PFSK-1 (cell line): Measurements from ENCODE around the gene TMEM207.

ENCODE experiments used
- FOXP2 ChIP-seq: optimal IDR thresholded peaks from 2 replicates; pipeline ENCODE3; 2011; ENCODE audit warnings: borderline replicate concordance, control low read depth, inconsistent platforms; ENCODE audit not compliant: insufficient read depth; ENCODE audit errors: extremely low read length, extremely low read depth
- POLR2AphosphoS5 ChIP-seq: IDR thresholded peaks from 2 replicates; pipeline ENCODE4 v1.6.1; 2012; ENCODE audit warnings: low read depth, mild to moderate bottlenecking, control low read depth, low read length, moderate library complexity
- REST ChIP-seq, 2 experiments: IDR thresholded peaks; 2 replicates each; pipeline versions ENCODE4 v1.6.1 to v1.8.0; 2011 to 2012; ENCODE audit warnings: low read depth in 2 of 2, low read length in 2 of 2, control low read depth in 1 of 2, inconsistent platforms in 1 of 2, mild to moderate bottlenecking in 1 of 2, moderate library complexity in 1 of 2; ENCODE audit not compliant: insufficient read depth in 1 of 2
- SIN3A ChIP-seq: IDR thresholded peaks from 2 replicates; pipeline ENCODE4 v1.6.1; 2012; ENCODE audit warnings: mild to moderate bottlenecking, low read length, moderate library complexity, borderline replicate concordance; ENCODE audit not compliant: insufficient read depth
- TAF1 ChIP-seq: IDR thresholded peaks from 2 replicates; pipeline ENCODE4 v1.6.1; 2012; ENCODE audit warnings: low read length, control low read depth, borderline replicate concordance; ENCODE audit not compliant: insufficient read depth

TMEM207 gene

DNA sequence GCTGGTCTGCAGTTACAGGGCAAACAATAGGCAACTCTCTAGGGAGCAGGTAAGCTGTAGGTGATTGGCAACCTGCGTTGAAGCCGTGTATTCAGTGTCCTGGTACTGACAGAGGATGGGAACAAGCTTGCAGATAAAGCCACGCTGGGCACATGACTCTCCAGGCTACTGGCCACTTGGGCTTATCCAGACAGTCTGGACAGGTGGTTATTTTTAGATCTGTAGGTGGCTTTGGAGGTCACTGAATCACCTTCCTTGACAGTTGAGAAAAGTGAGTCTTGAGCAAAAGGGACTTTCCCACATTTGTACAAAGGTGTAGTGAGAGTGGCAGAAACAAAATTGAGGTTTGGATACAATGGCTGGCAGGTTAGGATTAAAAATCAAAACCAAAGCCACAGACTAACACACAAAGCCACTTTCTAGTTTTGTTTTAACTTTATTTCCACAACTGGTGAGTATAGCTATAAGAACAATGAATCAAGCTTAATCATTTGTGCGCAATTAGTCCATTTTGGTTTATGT is 41.9 kb upstream of the TMEM207 start:
- TF ChIP-seq POLR2AphosphoS5 (no peak), SIN3A (no peak), FOXP2 (no peak), REST (IDR thresholded peaks at IDR 0.05; ENCODE audit: insufficient read depth in 1 of 2, low read depth in 2 of 2, low read length in 2 of 2) (no peak), TAF1 (no peak)

DNA sequence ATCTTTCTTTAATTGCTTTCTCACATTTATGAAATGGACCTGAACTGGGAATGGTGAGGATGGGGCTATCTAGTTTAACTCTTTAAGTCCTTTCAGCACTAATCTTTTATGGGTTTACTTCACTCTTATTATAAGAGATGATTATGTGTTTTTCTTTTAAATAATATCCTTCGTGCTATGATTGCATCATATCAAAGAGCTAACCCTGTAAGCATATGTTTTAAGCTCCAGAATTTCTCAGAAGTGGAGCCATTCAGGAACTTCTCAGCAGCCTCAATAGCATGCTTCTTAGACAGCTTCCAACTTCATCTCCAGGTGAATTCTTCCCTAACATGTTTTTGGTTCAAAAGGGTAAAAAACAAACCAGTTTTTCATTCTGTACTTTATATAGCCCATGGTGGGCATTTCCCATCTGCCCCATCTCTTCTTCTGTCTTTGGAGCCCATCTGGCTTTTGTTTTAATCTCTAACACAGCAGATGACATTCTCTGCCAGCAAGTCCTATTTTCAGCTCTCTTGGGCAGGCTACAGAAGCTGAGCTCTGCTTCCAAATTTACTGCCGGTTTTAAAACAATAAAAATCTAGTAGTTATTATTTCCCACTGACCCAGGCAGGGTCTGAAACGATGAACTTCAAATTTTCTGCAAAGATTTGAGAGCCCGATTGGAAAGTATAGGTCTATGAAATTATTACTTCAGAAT is 37.4 kb upstream of the TMEM207 start:
- TF ChIP-seq POLR2AphosphoS5 (no peak), SIN3A (no peak), FOXP2 (no peak), TAF1 (no peak), REST (IDR thresholded peaks at IDR 0.05; ENCODE audit: insufficient read depth in 1 of 2, low read depth in 2 of 2, low read length in 2 of 2) (no peak)

DNA sequence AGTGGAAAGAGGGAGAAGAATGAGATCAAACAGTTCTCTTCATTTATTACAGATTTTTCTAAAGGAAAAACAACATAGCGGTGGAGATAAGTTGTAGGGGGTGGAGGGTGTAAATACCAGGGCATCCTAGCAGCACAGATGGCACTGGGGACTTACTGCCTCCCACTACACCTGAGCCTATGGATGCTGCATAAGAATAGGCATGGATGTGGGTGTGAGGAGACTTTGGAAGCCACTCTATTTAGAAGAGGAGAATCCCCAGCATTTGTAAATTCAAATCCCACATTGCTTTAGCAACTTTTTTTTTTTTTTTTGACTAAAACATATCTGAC is 36.8 kb upstream of the TMEM207 start:
- TF ChIP-seq FOXP2: no peak
- no peak for TF ChIP-seq POLR2AphosphoS5
- no peak for TF ChIP-seq SIN3A
- no peak for TF ChIP-seq REST (IDR thresholded peaks at IDR 0.05; ENCODE audit: insufficient read depth in 1 of 2, low read depth in 2 of 2, low read length in 2 of 2)
- TF ChIP-seq TAF1: no peak

GRCh38 chr3:190485830-190486532 is 36.3 kb upstream of the TMEM207 start:
- TF ChIP-seq FOXP2: no peak
- TF ChIP-seq POLR2AphosphoS5: no peak
- no peak for TF ChIP-seq REST (IDR thresholded peaks at IDR 0.05; ENCODE audit: insufficient read depth in 1 of 2, low read depth in 2 of 2, low read length in 2 of 2)
- TF ChIP-seq TAF1: no peak
- TF ChIP-seq SIN3A: no peak
